Measurements from ENCODE around the gene PRKD1. TPM values are rescaled to one million over a fixed set of nuclear protein-coding genes. Genes with fewer than 3 reads are reported as not detected.

The PRKD1 gene
- total and polyA plus RNA-seq, 3 donors from 2014 or later, result 29.9 to 82.9 (median 67.2) TPM

GRCh38 chr14:29806124-29806517 is 121.5 kb downstream of the PRKD1 start:
- TF ChIP-seq CTCF (IDR thresholded peaks at IDR 0.05) (no peak), POLR2A (IDR thresholded peaks at IDR 0.05) (no peak)
- intact Hi-C loops (cut with DNase I; ENCODE audit: low total_unique reads), result no loop called here
- no peak for DNase-seq
- H3K4me3 ChIP-seq, result no peak overlapping the region
- WGBS, 2 donors, result 65 to 73% methylated on average over 1 of the region's 1 CpG
- H3K27ac ChIP-seq, result no peak overlapping the region
- H3K36me3 ChIP-seq (ENCODE audit: low read depth, missing control alignments), result no peaks in the 10 kb centered on the region
- no peaks in the 10 kb centered on the region for H3K9me3 ChIP-seq
- H3K27me3 ChIP-seq, result no peaks in the 10 kb centered on the region
- H3K4me1 ChIP-seq, result peaks cover 8% of the 10 kb centered on the region

- H3K4me3 ChIP-seq, result no peak overlapping the region
- peaks cover 8% of the 10 kb centered on the region for H3K4me1 ChIP-seq
- no peak for TF ChIP-seq POLR2A (IDR thresholded peaks at IDR 0.05)
- no peak for TF ChIP-seq CTCF (IDR thresholded peaks at IDR 0.05)
- H3K27ac ChIP-seq, result no peak overlapping the region
- 93 to 99% methylated on average over 4 of the region's 4 CpGs for WGBS, 2 donors
- H3K36me3 ChIP-seq (ENCODE audit: low read depth, missing control alignments), result no peaks in the 10 kb centered on the region
- intact Hi-C loops (cut with DNase I; ENCODE audit: low total_unique reads), result no loop called here
- H3K27me3 ChIP-seq, result no peaks in the 10 kb centered on the region
- no peaks in the 10 kb centered on the region for H3K9me3 ChIP-seq
- peak; percentile 56 for DNase-seq
These were observed 122.1 kb downstream of the PRKD1 start for GRCh38 chr14:29805415-29806123.

- no peak for DNase-seq
- no peak for TF ChIP-seq POLR2A (IDR thresholded peaks at IDR 0.05)
- no peak for TF ChIP-seq CTCF (IDR thresholded peaks at IDR 0.05)
- no peaks in the 10 kb centered on the region for H3K9me3 ChIP-seq
- H3K27me3 ChIP-seq, result no peaks in the 10 kb centered on the region
- 88 to 91% methylated on average over 3 of the region's 3 CpGs for WGBS, 2 donors
- H3K36me3 ChIP-seq (ENCODE audit: low read depth, missing control alignments), result no peaks in the 10 kb centered on the region
- intact Hi-C loops (cut with DNase I; ENCODE audit: low total_unique reads), result no loop called here
- H3K4me1 ChIP-seq, result peaks cover 3% of the 10 kb centered on the region
- H3K27ac ChIP-seq, result no peak overlapping the region
- no peak overlapping the region for H3K4me3 ChIP-seq
These were observed 123.0 kb downstream of the PRKD1 start for GRCh38 chr14:29804481-29805266.

GRCh38 chr14:29803045-29803444 is 124.6 kb downstream of the PRKD1 start:
- Histone ChIP-seq H3K4me3 (no peak overlapping the region), H3K36me3 (ENCODE audit: low read depth, missing control alignments) (no peaks in the 10 kb centered on the region), H3K27me3 (no peaks in the 10 kb centered on the region), H3K4me1 (no peaks in the 10 kb centered on the region), H3K9me3 (no peaks in the 10 kb centered on the region), H3K27ac (no peak overlapping the region)
- no peak for DNase-seq
- TF ChIP-seq POLR2A (IDR thresholded peaks at IDR 0.05) (no peak), CTCF (IDR thresholded peaks at IDR 0.05) (no peak)
- intact Hi-C loops (cut with DNase I; ENCODE audit: low total_unique reads), result no loop called here
